ENCODE results near the gene PRR23C. TPM values are rescaled to one million over a fixed set of nuclear protein-coding genes. Genes with fewer than 3 reads are reported as not detected.

The PRR23C gene
- total RNA-seq, 2 donors from 2014 or later = not detected

DNA sequence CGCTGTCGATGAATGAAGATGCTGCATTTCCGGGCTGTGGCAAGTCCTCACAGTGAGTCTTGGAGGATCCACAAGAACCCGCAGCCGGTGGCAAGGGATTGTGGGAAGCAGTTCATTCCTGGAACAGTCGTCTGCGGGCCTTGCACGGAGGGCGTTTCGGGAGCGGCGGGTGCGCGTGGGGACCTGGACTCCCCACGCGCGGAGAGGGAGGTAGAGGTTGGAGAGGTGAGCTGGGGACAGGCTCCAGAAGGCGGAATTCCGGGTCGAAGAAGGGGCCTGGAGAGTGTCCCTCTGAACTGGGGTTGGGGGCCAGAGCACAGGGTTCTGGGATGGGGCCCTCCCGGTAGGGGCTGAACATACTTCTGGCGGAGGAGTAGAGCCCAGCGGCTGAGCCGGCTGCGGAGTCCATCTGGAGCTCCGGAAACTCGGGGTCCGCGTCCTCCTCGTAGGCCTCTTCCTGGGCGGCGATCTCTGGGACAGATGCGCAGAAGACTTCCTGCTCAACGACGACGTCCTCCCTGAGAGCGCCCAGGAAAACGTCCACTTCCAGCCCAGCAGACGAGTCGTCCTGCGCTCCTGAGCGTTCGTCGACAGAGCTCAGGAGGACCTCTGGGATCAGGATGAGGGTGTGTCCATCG, 39.2 kb downstream of the PRR23C start:
- intact Hi-C loops (cut with DNase I) = no loop called here
- H3K4me3 ChIP-seq = no peak overlapping the region
- no peaks in the 10 kb centered on the region for H3K36me3 ChIP-seq (replicated peaks in 1 of 2; ENCODE audit: insufficient read depth in 1 of 2, low read depth in 2 of 2)
- no peaks in the 10 kb centered on the region for H3K9me3 ChIP-seq
- 79 to 85% methylated on average over 23 to 44 of the region's 45 CpGs for WGBS, 2 donors
- ATAC-seq (no peak), DNase-seq (no peak)
- H3K4me1 ChIP-seq = no peaks in the 10 kb centered on the region
- no peak overlapping the region for H3K27ac ChIP-seq
- TF ChIP-seq, protein P1, sequence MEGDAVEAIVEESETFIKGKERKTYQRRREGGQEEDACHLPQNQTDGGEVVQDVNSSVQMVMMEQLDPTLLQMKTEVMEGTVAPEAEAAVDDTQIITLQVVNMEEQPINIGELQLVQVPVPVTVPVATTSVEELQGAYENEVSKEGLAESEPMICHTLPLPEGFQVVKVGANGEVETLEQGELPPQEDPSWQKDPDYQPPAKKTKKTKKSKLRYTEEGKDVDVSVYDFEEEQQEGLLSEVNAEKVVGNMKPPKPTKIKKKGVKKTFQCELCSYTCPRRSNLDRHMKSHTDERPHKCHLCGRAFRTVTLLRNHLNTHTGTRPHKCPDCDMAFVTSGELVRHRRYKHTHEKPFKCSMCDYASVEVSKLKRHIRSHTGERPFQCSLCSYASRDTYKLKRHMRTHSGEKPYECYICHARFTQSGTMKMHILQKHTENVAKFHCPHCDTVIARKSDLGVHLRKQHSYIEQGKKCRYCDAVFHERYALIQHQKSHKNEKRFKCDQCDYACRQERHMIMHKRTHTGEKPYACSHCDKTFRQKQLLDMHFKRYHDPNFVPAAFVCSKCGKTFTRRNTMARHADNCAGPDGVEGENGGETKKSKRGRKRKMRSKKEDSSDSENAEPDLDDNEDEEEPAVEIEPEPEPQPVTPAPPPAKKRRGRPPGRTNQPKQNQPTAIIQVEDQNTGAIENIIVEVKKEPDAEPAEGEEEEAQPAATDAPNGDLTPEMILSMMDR (IDR thresholded peaks at IDR 0.05) = no peak
- TF ChIP-seq POLR2A (IDR thresholded peaks at IDR 0.05) = no peak
- no peaks in the 10 kb centered on the region for H3K27me3 ChIP-seq

- H3K27ac ChIP-seq = no peak overlapping the region
- no peak for ATAC-seq
- TF ChIP-seq, protein P1 (IDR thresholded peaks at IDR 0.05) = no peak
- TF ChIP-seq POLR2A (IDR thresholded peaks at IDR 0.05) = no peak
- no peak for DNase-seq
- 61 to 69% methylated on average over 1 of the region's 1 CpG for WGBS, 2 donors
- no peaks in the 10 kb centered on the region for H3K4me1 ChIP-seq
- no peaks in the 10 kb centered on the region for H3K9me3 ChIP-seq
- H3K36me3 ChIP-seq (replicated peaks in 1 of 2; ENCODE audit: insufficient read depth in 1 of 2, low read depth in 2 of 2) = no peaks in the 10 kb centered on the region
- H3K4me3 ChIP-seq = no peak overlapping the region
- intact Hi-C loops (cut with DNase I) = no loop called here
- H3K27me3 ChIP-seq = no peaks in the 10 kb centered on the region
Measured at GRCh38 chr3:138995706-138996105, 49.0 kb downstream of the PRR23C start.

Other genes with a start within 250 kb of the PRR23C start
- 10 to 100 TPM; 40.2 to 50.1 TPM for gene PIK3CB, start 210.0 kb downstream of the PRR23C start, total RNA-seq
- under 1 TPM in 1 of 2 donors, not detected in 1; 0.26 TPM for gene FOXL2, start 97.8 kb downstream of the PRR23C start, total RNA-seq
- under 1 TPM in 1 of 2 donors, not detected in 1; 0.26 TPM for gene FOXL2NB, start 97.7 kb downstream of the PRR23C start, total RNA-seq
- not detected for gene PRR23A, start 38.6 kb downstream of the PRR23C start, total RNA-seq
- not detected for gene PRR23B, start 24.0 kb downstream of the PRR23C start, total RNA-seq